SKM-1 (cell line): ENCODE data around the gene TGFBR3.

Experiments used
- DNase-seq: peaks from one replicate; lab custom pipeline; 2025; ENCODE audit not compliant: unreplicated experiment; lab: John Stamatoyannopoulos, UW

The TGFBR3 gene

DNA sequence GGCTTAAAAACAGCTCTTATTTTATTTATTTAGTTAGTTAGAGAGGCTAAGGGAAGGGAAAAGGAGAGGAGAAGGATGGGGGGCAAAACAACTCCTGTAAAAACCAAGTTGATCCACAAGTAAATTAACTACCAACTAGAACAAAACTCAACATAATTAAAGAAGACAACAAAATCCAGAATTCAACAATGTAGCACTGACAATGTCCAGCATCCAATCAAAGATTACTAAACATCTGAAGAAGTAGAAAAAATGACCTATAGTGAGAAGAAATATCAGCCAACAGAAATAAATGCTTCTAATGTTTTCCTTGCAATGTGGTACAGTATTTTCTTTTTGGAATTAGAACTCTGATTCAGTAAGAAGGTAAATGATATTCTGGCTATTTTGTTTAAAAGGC is 225.2 kb downstream of the TGFBR3 start:
- no peak for DNase-seq

DNA sequence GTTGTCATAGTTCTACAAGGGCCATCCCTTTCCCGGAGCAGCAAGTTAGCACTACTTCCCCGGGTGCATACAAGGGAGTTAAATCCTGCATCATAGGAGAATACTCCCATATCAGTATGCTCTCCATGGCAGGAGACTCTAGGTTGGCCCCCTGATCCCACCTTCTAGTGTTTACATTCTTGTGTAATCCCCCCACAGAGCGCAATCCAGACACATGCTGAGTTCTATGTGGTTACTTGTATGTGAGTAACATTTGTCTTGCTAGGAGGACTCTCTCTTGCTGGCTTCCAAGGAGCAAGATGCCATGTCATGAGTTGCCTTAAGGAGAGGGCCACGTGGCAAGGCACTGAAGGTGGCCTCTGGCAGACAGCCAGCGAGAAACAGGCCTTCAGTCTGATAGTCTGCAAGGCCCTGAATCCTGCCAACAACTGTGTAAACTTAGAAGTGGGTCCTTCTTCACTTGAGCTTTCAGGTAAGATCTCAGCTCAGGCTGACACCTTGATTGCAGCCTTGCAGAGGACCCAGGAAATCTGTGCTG is 230.0 kb downstream of the TGFBR3 start:
- no peak for DNase-seq

DNA sequence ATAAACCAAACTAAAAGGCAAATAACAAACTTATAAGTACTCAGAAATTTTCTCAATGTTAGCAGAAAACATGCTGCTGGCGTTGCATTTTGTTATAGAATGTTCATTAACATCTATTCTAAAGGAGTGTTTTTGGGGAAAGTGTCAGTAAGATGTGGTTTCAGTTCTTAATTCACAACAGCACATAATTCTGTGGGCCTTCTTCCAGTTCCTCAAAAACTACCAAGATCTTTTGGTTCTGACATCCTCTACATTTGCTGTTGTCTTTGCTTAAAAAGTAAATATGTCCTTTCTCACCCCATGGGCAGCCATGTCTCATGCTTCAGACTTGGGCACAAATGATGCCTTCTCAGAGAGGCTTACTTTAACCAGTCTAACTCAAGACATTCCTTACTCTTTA is 232.8 kb downstream of the TGFBR3 start:
- DNase-seq, result no peak

DNA sequence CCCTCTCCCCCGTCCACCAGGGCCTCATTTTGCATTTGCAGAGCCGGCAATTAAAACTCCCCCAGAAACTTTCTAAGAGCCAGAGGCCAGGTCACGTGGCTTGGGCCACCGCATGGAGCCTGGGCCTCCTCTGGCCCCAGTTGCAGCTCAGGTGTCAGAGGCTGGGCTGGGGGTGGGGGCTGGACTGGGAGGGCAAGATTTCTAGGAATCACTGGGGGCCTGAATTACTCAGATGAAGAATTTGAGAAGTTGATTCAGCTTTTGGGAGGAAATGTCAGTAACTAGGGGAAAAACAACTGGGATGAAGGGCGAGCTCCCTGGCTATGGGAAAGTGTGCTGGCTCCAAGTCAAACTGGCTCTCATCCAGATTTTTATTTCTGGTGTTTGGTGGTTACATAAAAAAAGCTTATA is 234.3 kb downstream of the TGFBR3 start:
- no peak for DNase-seq

DNA sequence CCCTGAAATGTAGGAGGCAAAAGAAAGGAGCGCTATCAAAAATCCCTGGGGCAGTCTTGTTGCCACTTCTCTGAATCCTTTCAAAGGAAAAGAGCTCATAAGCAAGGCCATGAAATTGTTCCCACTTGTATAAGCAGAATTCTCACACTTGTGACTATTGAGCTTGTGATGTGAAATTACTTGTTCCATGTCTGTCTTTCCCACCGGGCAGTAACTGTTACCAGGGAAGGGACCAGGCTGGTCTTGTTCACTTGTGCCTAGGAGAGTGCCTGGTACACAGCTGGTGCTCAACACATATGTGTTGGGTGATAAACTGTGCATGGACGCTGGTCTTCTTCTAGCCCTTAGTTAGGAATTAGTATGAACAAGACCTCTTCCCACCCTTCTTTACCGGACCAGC is 234.7 kb downstream of the TGFBR3 start:
- no peak for DNase-seq

DNA sequence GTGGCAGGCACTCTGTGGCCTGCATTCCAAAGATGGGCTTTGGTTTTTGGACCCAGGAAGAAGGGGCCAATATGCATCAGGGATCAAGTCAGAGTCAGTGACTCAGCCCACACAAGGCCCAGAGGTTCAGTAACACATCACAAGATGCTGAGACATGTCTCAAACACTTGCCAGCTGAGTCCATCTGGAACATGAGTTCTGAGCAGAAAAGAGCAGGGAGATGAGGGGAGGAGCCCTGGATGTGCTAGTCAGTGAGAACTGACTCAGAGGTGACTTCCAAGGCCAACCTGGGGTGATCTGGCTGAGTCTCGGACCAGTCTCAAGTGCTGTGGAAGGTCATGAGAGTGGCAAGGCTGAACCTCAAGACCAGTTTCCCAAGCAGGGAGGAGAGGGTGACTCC is 235.2 kb downstream of the TGFBR3 start:
- no peak for DNase-seq

DNA sequence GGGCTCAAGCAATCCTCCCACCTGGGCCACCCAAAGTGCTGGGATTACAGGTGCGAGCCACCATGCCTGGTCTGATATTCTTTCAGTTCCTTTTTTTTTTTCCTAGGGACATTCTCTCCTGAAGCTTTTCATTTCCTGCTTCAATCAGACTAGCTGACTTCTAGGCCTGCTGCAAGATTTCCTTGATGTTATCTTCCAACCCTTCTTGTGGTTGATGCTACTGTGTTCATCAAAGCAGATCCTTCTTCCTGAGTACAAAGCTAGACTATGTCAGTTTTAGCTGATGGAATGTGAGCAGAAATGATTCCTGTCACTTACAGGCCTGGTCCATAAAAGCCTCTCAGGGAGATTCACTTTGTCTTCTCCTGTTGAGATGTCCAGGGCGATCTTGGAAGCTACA is 238.9 kb downstream of the TGFBR3 start:
- no peak for DNase-seq

DNA sequence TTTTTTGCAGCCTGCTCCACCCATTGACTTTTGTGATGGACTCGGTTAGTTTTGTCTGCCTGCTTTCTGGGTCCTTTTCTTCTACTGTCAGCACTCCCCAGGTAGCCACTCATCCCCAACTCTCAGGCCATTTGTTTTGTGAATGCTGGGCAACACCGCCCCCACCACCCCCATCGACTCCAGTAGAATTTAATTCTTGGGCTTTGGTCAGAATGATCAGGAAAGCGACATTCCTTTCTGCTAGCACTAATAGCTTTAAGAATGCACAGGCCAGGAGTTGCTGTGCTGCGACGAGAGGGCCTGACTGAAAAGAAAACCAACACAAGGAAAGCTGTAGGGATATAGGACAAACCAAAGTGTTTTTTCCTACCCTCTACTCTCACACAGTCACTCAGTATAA is 240.9 kb downstream of the TGFBR3 start:
- DNase-seq, result no peak

DNA sequence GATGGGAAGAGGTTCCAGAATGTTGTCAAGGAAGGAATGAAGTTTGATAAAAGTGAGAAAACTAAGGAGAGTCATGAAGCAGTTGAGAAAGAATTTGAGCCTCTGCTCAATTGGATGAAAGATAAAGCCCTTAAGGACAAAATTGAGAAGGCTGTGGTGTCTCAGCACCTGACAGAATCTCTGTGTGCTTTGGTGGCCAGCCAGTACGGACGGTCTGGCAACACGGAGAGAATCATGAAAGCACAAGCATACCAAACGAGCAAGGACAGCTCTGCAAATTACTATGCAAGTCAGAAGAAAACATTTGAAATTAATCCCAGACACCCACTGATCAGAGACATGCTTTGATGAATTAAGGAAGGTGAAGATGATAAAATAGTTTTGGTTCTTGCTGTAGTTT is 242.5 kb downstream of the TGFBR3 start:
- DNase-seq, result no peak

DNA sequence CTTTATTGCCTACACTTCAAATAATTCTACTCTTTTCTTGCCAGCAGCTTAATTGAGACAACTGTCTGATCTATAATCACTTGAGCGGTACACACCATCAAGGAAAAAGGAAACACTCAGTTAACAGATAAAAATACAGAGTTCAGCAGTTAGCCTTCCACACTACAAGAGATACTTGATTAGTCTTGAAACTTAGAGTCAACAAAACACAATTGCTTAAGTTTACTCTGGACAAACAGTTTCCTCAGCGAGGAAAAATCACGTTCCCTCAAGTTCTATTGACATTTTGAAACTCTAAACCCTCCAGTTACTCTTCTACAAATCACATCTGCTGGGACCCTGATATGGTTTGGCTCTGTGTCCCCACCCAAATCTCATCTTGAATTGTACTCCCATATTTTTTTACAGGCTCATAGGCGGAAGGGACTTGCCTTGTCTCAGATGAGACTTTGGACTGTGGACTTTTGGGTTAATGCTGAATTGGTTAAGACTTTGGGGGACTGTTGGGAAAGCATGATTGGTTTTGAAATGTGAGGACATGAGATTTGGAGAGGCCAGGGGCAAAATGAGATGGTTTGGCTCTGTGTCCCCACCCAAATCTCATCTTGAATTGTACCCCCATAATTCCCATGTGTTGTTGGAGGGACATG is 244.9 kb downstream of the TGFBR3 start:
- no peak for DNase-seq

DNA sequence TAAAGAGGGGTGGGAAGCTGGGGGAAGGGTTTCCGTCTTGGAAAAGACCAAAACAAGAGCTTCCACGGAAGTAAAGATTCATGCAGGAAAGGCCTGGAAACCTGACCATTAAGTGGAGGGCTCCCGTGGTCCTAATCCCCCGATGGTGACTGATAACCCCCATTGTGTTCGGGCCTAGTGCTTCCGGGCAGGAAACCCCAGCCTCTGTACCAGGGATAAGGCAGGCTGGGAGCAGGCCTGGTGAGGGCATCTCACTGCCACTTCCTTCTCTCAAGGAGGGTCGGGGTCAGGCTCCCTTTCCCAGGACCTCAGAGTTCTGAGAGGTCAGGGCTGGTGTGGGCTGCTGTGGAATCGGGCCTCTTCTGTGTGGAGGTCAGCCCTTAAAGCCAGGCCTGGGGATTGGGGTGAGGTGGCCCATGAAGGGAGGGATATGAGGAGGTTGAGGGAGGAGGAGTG is 248.4 kb downstream of the TGFBR3 start:
- DNase-seq, result no peak

DNA sequence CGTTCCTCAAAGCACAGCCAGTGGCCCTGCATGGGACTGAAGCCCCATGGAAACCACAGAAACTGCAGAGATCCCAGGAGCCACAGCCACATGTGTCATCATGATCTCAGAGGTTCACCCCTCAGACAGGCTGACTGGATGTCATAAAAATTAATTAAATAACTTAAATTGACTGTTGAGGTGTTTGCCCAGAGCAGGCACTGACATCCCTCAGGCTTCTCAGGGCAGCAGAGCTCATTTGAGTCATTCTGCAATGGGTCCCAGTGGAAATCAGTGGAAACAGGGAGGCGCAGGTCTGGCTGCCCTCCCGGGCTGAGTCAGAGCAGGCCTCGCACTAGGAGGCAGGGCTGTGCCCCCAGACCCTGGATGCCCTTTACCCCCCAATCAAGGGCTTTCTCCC is 250.2 kb downstream of the TGFBR3 start:
- DNase-seq, result no peak

DNA sequence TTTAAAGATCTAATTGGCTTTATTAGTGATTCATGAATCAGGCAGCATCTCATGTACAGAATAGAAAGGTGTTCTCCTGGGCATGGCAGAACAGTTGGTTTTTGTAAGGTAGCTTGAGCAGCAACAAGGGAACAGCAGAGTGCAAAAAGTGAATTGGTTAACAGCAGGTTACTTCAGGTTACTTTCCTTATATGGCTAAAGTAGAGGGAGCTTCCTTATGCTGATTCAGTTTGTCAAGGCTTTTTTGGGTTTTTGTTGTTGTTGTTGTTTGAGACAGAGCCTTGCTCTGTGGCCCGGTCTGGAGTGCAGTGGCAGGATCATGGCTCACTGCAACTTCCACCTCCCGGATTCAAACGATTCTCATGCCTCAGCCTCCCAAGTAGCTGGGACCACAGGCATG is 252.5 kb downstream of the TGFBR3 start:
- DNase-seq, result no peak

DNA sequence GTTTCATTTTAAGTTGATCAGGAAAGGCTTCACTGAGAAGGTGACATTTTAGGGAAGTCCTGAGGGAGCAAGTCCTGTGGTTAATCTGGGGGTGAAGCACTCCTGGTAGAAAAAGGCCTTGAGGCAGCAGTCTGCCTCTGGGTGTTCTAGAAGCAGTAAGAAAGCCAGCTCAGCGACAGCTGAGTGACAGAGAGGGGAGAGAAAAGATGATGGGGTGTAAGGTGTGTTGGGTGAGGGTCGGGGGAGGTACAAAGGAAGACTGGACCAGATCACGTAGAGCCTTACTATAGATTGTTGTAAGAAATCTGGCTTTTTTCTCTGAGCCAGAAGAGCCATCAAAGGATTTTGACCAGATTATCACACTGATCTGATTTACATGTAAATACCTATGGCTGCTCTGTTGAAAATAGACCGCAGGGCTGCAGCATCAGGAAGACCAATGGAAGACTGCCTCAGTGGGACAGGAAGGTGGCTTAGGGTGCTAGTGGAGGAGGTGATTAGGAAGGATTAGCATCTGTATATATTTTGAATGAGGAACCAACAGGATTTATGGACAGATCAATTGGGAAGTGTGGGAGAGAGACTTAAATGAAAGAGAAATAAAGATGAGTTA is 254.1 kb downstream of the TGFBR3 start:
- no peak for DNase-seq

DNA sequence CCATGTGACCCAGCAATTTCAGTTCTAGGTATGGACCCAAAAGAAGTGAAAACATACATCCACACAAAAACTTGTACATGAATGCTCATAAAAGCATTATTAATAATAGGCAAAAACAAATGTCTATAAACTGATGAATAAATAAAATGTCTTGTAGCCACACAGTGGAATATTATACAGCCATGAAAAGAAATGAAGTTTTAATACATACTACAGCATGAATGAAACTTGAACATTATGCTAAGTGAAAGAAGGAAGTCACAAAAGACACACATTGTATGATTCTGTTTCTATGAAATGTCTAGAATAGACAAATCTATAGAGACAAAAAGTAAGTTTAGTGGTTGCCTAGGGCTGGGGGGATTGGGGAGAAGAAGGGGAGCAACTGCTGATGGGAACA is 255.1 kb downstream of the TGFBR3 start:
- no peak for DNase-seq
